Keratinocyte (primary cell): ENCODE results near the gene LGR6. TPM values are rescaled to one million over a fixed set of nuclear protein-coding genes. Genes with fewer than 3 reads are reported as not detected.

Experiments used
- DNase-seq: peaks from one replicate; pipeline ENCODE4 v3.0.0-alpha.2; 2011; ENCODE audit warnings: low read depth, missing footprints, low spot score
- FAIRE-seq: peaks from 2 replicates; lab custom pipeline; 2011; peaks lifted over from hg19 to GRCh38; lab: Jason Lieb, UNC
- H2AFZ ChIP-seq: 2 replicates; pipeline ENCODE4 v1.6.0; 2012; ENCODE audit warnings: low read length, control low read depth, inconsistent platforms; ENCODE audit not compliant: control insufficient read depth
- H3K27ac ChIP-seq: 2 replicates; pipeline ENCODE4 v1.5.1; 2011; ENCODE audit warnings: low read length; ENCODE audit not compliant: control insufficient read depth, insufficient read depth
- H3K27me3 ChIP-seq: 3 replicates; pipeline ENCODE4 v1.6.0; 2011; ENCODE audit warnings: low read length; ENCODE audit not compliant: control insufficient read depth, insufficient read depth; ENCODE audit errors: extremely low read depth
- H3K36me3 ChIP-seq, 2 experiments: 2 replicates in 1 of 2; 3 replicates in 1 of 2; pipeline ENCODE4 v1.5.1; 2011; ENCODE audit warnings: low read length in 2 of 2, mild to moderate bottlenecking in 1 of 2; ENCODE audit not compliant: control insufficient read depth in 2 of 2, insufficient read depth in 2 of 2; ENCODE audit errors: extremely low read depth in 1 of 2
- H3K4me1 ChIP-seq: 3 replicates; pipeline ENCODE4 v1.5.1; 2011; ENCODE audit warnings: low read length; ENCODE audit not compliant: control insufficient read depth, insufficient read depth; ENCODE audit errors: extremely low read depth
- H3K4me2 ChIP-seq: 3 replicates; pipeline ENCODE4 v1.6.0; 2011; ENCODE audit warnings: low read depth, low read length; ENCODE audit not compliant: control insufficient read depth, insufficient read depth; ENCODE audit errors: extremely low read depth
- H3K4me3 ChIP-seq, 3 experiments: fragments of 200-600 bp in 1 of 3; sonication (generic) in 1 of 3; 2 replicates in 2 of 3; 3 replicates in 1 of 3; pipeline ENCODE4 v1.5.1; 2011 to 2016; ENCODE audit warnings: low read length in 3 of 3, mild to moderate bottlenecking in 3 of 3, control low read depth in 2 of 3, inconsistent platforms in 1 of 3, low read depth in 1 of 3, mixed read lengths in 1 of 3, mixed run types in 1 of 3, moderate library complexity in 1 of 3; ENCODE audit not compliant: control insufficient read depth in 2 of 3, insufficient read depth in 2 of 3; ENCODE audit errors: extremely low read depth in 1 of 3
- H3K79me2 ChIP-seq: 2 replicates; pipeline ENCODE4 v1.6.0; 2012; ENCODE audit warnings: low read length; ENCODE audit not compliant: control insufficient read depth, insufficient read depth
- H3K9ac ChIP-seq: 3 replicates; pipeline ENCODE4 v1.6.0; 2011; ENCODE audit warnings: low read length; ENCODE audit not compliant: control insufficient read depth, insufficient read depth; ENCODE audit errors: extremely low read depth
- H3K9me1 ChIP-seq: 3 replicates; pipeline ENCODE4 v1.6.0; 2011; ENCODE audit warnings: low read length; ENCODE audit not compliant: control insufficient read depth, insufficient read depth; ENCODE audit errors: extremely low read depth
- H3K9me3 ChIP-seq: 2 replicates; pipeline ENCODE4 v1.5.1; 2012; ENCODE audit warnings: low read depth, low read length; ENCODE audit not compliant: control insufficient read depth
- H4K20me1 ChIP-seq: 3 replicates; pipeline ENCODE4 v1.6.0; 2011; ENCODE audit warnings: low read length; ENCODE audit not compliant: control insufficient read depth, insufficient read depth; ENCODE audit errors: extremely low read depth
- EZH2 ChIP-seq: IDR thresholded peaks from one replicate; pipeline ENCODE4 v1.6.1; 2012; ENCODE audit warnings: inconsistent platforms, mild to moderate bottlenecking, low read length, moderate library complexity
- dilution Hi-C: fragments of 300-500 bp; cut with MboI; formaldehyde crosslinking; loops from one replicate; pipeline ENCODE4 v1.7.0; 2020; ENCODE audit warnings: low sequenced_read_pairs; ENCODE audit not compliant: extremely low pct_ligation_motif_present
- polyA plus RNA-seq, 5 experiments: library from polyadenylated mRNA; depleted of rRNA in 3 of 5; stranded (reverse) in 3 of 5; stranded (forward) in 1 of 5; unstranded in 1 of 5; fragments of >200 nt; gene quantifications; 1 replicate in 1 of 5; 2 replicates in 3 of 5; 3 replicates in 1 of 5; pipeline versions ENCODE4 v1.2.1 to v1.2.3, GENCODE V29; 2011 to 2012; ENCODE audit warnings: missing spikeins in 2 of 5, low read depth in 1 of 5, low replicate concordance in 1 of 5
- TF ChIP-seq, protein P1 (sequence below), 3 experiments: IDR thresholded peaks in 1 of 3; conservative IDR thresholded peaks in 1 of 3; optimal IDR thresholded peaks in 1 of 3; 2 replicates in 2 of 3; 3 replicates in 1 of 3; pipeline versions ENCODE3 to v1.5.1; 2011; ENCODE audit warnings: low read length in 3 of 3, mild to moderate bottlenecking in 3 of 3, moderate library complexity in 2 of 3, control low read depth in 1 of 3, inconsistent platforms in 1 of 3; ENCODE audit not compliant: insufficient read depth in 2 of 3; ENCODE audit errors: extremely low read depth in 1 of 3

LGR6 gene
- polyA plus RNA-seq, 1 donor (not counting 4 experiments of a cell fraction or from before 2014, with no cell fraction given), result 0.42 TPM

DNA sequence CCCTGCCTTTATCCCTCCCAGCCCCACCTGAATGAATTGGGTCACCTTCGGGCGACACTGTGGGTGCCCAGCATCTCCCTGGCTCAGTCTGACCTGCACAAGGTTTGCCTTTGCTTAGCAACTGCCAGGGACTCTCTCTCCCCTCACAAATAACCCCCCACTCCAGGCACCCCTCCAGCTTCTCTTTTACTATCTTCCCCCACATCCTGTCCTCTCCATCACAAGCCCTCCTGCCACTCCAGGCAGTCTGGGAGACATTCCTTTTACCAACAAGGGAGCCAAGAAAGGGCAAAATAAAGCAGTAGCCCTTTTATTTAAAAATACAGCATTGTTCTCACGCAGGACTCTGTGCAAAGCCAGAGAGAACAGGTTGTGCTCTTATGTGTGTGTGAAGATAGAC lies 23.9 kb downstream of the LGR6 start:
- FAIRE-seq, result no peak
- H3K4me3 ChIP-seq, result no peak overlapping the region
- no peak overlapping the region for H3K9ac ChIP-seq
- H3K9me3 ChIP-seq, result no peaks in the 10 kb centered on the region
- no peak overlapping the region for H2AFZ ChIP-seq
- H3K9me1 ChIP-seq, result no peaks in the 10 kb centered on the region
- peaks cover 8% of the 10 kb centered on the region for H3K27me3 ChIP-seq
- H3K4me1 ChIP-seq, result peaks cover 23% of the 10 kb centered on the region
- no peak overlapping the region for H3K27ac ChIP-seq
- H3K36me3 ChIP-seq, result no peaks in the 10 kb centered on the region
- no peaks in the 10 kb centered on the region for H3K79me2 ChIP-seq
- dilution Hi-C loops, result no loop called here
- H4K20me1 ChIP-seq, result no peaks in the 10 kb centered on the region
- DNase-seq, result no peak
- no peak overlapping the region for H3K4me2 ChIP-seq
- TF ChIP-seq, protein P1, sequence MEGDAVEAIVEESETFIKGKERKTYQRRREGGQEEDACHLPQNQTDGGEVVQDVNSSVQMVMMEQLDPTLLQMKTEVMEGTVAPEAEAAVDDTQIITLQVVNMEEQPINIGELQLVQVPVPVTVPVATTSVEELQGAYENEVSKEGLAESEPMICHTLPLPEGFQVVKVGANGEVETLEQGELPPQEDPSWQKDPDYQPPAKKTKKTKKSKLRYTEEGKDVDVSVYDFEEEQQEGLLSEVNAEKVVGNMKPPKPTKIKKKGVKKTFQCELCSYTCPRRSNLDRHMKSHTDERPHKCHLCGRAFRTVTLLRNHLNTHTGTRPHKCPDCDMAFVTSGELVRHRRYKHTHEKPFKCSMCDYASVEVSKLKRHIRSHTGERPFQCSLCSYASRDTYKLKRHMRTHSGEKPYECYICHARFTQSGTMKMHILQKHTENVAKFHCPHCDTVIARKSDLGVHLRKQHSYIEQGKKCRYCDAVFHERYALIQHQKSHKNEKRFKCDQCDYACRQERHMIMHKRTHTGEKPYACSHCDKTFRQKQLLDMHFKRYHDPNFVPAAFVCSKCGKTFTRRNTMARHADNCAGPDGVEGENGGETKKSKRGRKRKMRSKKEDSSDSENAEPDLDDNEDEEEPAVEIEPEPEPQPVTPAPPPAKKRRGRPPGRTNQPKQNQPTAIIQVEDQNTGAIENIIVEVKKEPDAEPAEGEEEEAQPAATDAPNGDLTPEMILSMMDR (optimal IDR thresholded peaks at IDR 0.05 in 1 of 3, IDR thresholded peaks at IDR 0.05 in 1 of 3, conservative IDR thresholded peaks at IDR 0.05 in 1 of 3; ENCODE audit: extremely low read depth in 1 of 3, insufficient read depth in 2 of 3, low read length in 3 of 3), result no peak
- TF ChIP-seq EZH2, result no peak

DNA sequence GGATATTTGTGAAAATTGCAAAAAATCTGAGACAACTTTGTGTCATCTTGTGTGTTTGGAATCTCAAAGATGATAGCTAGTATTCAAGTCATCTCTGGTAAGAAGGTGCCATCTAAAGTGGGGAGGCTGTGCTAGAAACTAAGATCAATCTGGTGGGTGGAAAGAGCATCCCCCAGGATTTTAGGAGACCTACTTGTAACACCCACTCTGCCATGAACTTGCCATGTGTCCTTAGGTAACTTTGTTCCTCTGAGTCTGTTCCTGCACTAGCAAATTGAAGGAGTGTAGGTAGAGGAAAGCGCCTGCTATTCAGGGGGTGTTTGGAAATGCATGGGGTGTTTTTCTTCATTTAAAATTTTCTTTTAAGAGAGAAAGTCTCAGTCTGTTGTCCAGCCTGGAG lies 24.4 kb downstream of the LGR6 start:
- Histone ChIP-seq H3K27me3 (peaks cover 8% of the 10 kb centered on the region), H3K9ac (no peak overlapping the region)
- FAIRE-seq, result no peak

More for the DNA sequence above, 24.4 kb downstream of the LGR6 start:
- H4K20me1 ChIP-seq, result no peaks in the 10 kb centered on the region
- H3K4me3 ChIP-seq, result no peak overlapping the region
- no peak overlapping the region for H3K4me2 ChIP-seq
- no peak for DNase-seq
- dilution Hi-C loops, result no loop called here
- no peak overlapping the region for H3K27ac ChIP-seq
- no peaks in the 10 kb centered on the region for H3K36me3 ChIP-seq
- H2AFZ ChIP-seq, result no peak overlapping the region
- no peaks in the 10 kb centered on the region for H3K79me2 ChIP-seq
- TF ChIP-seq, protein P1 (optimal IDR thresholded peaks at IDR 0.05 in 1 of 3, IDR thresholded peaks at IDR 0.05 in 1 of 3, conservative IDR thresholded peaks at IDR 0.05 in 1 of 3; ENCODE audit: extremely low read depth in 1 of 3, insufficient read depth in 2 of 3, low read length in 3 of 3), result no peak
- no peak for TF ChIP-seq EZH2
- no peaks in the 10 kb centered on the region for H3K9me1 ChIP-seq
- no peaks in the 10 kb centered on the region for H3K9me3 ChIP-seq
- H3K4me1 ChIP-seq, result peaks cover 27% of the 10 kb centered on the region
